NCI-H2081 treated with DMSO at 0.1 percent for 48 hours (cell line): ENCODE results near the gene TKFC.
"Not testable (repeated sequence)": the region's sequence is repeated elsewhere in the genome, so short reads cannot be mapped to it uniquely, and the experiment has no call there.

Experiments used
- DNase-seq: peaks from one replicate; lab custom pipeline; 2025; lab: John Stamatoyannopoulos, UW

Gene TKFC

GRCh38 chr11:61368646-61369045 is 35.6 kb downstream of the TKFC start:
- no peak for DNase-seq

GRCh38 chr11:61369372-61370348 is 36.6 kb downstream of the TKFC start:
- no peak for DNase-seq

- DNase-seq: no peak
Measured at GRCh38 chr11:61370349-61371005, 37.4 kb downstream of the TKFC start.

- DNase-seq: no peak
Measured at GRCh38 chr11:61372659-61373420, 39.8 kb downstream of the TKFC start.

- DNase-seq: no peak
Measured at GRCh38 chr11:61375761-61376108, 42.7 kb downstream of the TKFC start.

- no peak for DNase-seq
Measured at GRCh38 chr11:61377461-61378160, 44.6 kb downstream of the TKFC start.

GRCh38 chr11:61378713-61379313 is 45.8 kb downstream of the TKFC start:
- DNase-seq: no peak

- DNase-seq: no peak
Measured at GRCh38 chr11:61380884-61381283, 47.9 kb downstream of the TKFC start.

- DNase-seq: not testable (repeated sequence)
Measured at GRCh38 chr11:61383859-61384258, 50.8 kb downstream of the TKFC start.

- no peak for DNase-seq
Measured at GRCh38 chr11:61384271-61385242, 51.5 kb downstream of the TKFC start.

GRCh38 chr11:61390161-61390560 is 57.1 kb downstream of the TKFC start:
- no peak for DNase-seq

GRCh38 chr11:61392981-61393595 is 60.1 kb downstream of the TKFC start:
- DNase-seq: no peak
